Subcutaneous adipose tissue (tissue), 4 donors: ENCODE data around the gene RIPOR3. TPM values are rescaled to one million over a fixed set of nuclear protein-coding genes. Genes with fewer than 3 reads are reported as not detected.

Source experiments
- total RNA-seq, 4 donors: library from RNA; depleted of rRNA; stranded (reverse); fragments of >200 nt; gene quantifications; one replicate each; pipeline ENCODE4 v1.1.0, GENCODE V29; 2016
- TF ChIP-seq, protein P1 (sequence below): fragments of 450-650 bp; IDR thresholded peaks from one replicate; pipeline ENCODE4 v1.5.1; 2016; ENCODE audit warnings: low read depth, mild to moderate bottlenecking, control low read depth, antibody characterized with exemption, moderate library complexity

The RIPOR3 gene
- total RNA-seq, 4 donors from 2014 or later: 8.8 to 63.0 (median 37.3) TPM

DNA sequence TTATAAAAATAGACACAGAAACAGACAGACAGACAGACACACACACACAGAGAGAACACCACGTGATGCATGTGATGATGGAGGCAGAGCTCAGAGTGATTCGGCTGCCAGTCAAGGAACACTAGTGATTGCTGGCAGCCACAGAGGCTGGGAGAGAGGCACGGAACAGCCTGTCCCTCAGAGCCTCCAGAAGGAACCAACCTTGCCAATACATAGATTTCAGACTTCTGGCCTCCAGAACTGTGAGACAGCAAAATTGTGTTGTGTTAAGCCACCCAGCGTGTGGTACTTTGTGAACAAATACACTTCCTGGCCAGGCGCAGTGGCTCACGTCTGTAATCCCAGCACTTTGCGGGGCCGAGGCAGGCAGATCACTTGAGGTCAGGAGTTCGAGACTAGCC lies 30.5 kb upstream of the RIPOR3 start:
- TF ChIP-seq, protein P1, sequence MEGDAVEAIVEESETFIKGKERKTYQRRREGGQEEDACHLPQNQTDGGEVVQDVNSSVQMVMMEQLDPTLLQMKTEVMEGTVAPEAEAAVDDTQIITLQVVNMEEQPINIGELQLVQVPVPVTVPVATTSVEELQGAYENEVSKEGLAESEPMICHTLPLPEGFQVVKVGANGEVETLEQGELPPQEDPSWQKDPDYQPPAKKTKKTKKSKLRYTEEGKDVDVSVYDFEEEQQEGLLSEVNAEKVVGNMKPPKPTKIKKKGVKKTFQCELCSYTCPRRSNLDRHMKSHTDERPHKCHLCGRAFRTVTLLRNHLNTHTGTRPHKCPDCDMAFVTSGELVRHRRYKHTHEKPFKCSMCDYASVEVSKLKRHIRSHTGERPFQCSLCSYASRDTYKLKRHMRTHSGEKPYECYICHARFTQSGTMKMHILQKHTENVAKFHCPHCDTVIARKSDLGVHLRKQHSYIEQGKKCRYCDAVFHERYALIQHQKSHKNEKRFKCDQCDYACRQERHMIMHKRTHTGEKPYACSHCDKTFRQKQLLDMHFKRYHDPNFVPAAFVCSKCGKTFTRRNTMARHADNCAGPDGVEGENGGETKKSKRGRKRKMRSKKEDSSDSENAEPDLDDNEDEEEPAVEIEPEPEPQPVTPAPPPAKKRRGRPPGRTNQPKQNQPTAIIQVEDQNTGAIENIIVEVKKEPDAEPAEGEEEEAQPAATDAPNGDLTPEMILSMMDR: no peak

DNA sequence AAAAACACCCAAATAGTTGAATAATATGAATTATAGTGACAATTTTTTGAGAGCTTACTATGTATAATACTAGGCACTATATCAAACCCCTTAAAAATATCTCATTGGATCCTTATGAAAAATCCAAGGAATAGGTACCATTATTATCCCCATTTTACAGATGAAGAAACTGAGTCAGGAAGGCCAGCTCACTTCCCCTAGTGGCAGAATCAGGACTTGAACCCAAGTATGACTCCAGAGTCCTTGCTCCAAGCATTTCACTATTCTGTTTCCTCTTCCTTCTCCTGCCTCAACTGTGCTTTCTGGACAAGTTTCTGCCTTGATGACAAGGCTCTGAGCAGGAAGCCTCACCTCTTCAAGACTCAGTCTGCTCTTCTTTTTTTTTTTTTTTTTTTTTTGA lies 29.2 kb upstream of the RIPOR3 start:
- TF ChIP-seq, protein P1: no peak

DNA sequence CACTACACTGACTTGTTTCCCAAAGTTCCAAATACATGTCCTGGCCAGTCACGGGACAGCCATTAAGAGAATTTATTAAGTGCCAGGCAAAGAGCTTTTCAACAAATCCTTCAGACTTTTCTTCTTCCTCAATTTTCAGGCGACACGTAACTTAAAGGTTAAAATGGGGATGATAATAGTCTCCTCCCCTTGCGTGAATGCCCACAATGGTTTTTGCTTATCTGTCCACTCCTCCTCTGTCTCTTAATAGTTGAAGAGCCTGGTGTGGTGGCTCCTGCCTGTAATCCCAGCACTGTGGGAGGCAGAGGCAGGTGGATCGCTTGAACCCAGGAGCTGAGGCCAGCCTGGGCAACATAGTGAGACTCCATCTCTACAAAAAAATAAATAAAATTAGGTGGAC lies 28.7 kb upstream of the RIPOR3 start:
- TF ChIP-seq, protein P1: no peak

DNA sequence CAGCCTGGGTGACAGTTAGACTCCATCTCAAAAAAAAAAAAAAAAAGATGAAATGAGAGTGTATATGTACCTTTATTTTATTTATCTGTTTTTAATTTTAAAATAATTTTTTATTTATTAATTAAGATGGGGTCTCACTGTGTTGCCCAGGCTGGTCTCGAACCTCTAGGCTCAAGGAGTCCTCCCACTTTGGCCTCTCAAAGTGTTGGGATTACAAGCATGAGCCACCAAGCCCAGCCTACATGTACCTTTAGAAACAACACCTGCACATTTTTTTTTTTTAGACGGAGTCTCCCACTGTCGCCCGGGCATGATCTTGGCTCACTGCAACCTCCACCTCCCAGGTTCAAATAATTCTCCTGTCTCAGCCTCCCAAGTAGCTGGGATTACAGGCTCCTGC lies 28.0 kb upstream of the RIPOR3 start:
- TF ChIP-seq, protein P1: no peak

DNA sequence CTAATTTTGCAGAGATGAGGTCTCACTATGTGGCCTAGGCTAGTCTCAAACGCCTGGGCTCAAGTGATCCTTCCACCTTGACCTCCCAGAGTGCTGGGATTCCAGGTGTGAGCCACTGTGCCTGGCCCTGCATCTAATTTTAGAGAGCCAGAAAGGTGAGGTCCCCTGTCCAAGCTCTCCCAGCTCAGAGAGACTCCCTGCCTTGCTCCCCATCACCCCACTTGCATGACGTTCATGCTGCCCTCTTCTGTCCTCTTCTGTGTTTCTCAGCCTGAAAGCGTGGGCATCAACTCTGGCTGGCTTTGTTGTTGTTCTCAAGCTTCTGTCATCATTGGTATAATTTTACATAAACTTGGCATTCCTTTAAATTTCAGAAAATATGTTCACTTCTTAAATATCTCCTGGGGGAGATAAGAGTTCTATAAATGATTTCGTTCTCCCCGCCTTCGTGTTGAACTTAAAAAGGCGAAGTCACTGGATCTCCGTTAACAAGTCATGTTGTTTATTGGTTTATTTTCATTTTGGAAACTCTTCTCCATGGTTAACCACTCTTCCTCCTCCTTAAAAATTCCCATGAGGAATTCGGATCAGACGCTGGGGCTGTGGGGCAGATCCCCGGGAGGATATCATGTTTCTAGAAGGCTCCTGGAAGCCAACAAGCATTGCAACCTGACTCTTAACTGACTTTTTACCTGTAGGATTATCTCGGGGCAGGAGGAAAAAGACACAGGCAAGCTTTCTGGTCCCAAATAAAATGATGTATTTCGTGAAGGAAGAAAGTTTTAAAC lies 26.8 kb upstream of the RIPOR3 start:
- TF ChIP-seq, protein P1: no peak

DNA sequence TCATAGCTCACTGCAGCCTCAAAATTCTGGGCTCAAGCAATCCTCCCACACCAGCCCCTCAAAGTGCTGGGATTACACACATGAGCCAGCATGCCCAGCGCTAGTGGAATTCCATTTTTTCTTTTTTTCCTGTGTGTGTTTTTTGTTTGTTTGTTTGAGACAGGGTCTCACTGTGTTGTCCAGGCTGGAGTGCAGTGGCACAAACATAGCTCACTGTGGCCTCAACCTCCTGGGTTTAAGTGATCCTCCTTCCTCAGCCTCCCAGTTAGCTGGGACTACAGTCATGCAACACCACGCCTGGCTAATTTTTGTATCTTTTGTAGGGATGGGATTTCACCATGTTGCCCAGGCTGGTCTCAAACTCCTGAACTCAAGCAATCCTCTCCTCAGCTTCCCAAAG lies 26.0 kb upstream of the RIPOR3 start:
- TF ChIP-seq, protein P1: no peak

DNA sequence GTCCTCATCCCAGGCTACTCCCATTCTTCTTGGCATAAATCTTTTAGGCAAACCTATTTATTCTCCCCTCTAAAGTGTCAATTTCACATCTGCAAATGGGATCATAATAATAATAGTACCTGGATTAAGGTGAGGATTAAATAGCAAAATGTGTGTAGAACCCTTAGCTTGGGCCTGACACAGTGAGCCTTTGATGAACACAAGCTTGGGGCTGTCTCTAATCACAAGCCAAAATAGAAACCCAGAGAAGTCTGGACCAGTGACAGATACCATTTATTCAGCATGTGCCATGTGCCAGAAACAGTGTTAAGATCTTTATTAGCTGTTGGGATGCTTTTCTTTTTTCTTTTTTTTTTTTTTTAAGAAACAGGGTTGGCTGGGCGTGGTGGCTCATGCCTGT lies 25.2 kb upstream of the RIPOR3 start:
- TF ChIP-seq, protein P1: no peak
